Right cardiac atrium (tissue), 5 donors: ENCODE data around the gene SMG5. TPM values are rescaled to one million over a fixed set of nuclear protein-coding genes. Genes with fewer than 3 reads are reported as not detected.
"Not testable (repeated sequence)": the region's sequence is repeated elsewhere in the genome, so short reads cannot be mapped to it uniquely, and the experiment has no call there.

Experiments
- ATAC-seq, 2 donors: fragments of 200-7000 bp; cut with Tn5 transposase; one replicate each; pipeline versions ENCODE4 v1.8.0 to v1.9.1; 2020; ENCODE audit warnings: moderate library complexity in 2 of 2, mild to moderate bottlenecking in 1 of 2
- DNase-seq, 3 donors: peaks; one replicate each; pipeline ENCODE4 v3.0.0-alpha.2; 2020
- H3K27ac ChIP-seq: one replicate; pipeline ENCODE4 v1.5.1; 2013; ENCODE audit warnings: mild to moderate bottlenecking, low read length, control low read depth, moderate library complexity
- H3K27me3 ChIP-seq: one replicate; pipeline ENCODE4 v1.6.1; 2013; ENCODE audit not compliant: control insufficient read depth, insufficient read depth
- H3K4me1 ChIP-seq: one replicate; pipeline ENCODE4 v1.6.1; 2013; ENCODE audit warnings: low read length; ENCODE audit not compliant: control insufficient read depth, insufficient read depth
- H3K4me3 ChIP-seq: one replicate; pipeline ENCODE4 v1.5.1; 2013; ENCODE audit warnings: low read length, control low read depth
- H3K9me3 ChIP-seq: one replicate; pipeline ENCODE4 v1.6.1; 2013; ENCODE audit warnings: low read length; ENCODE audit not compliant: control insufficient read depth
- WGBS: extraction: QIAGEN DNeasy Blood & Tissue Kit; methylation state at CpG from one replicate; pipeline ENCODE4 v1.1.7; 2013; 5-methylcytosine and 5-hydroxymethylcytosine counted together
- intact Hi-C, 4 donors: fragments of 100-400 bp; cut with DNase I; formaldehyde crosslinking; loops; one replicate each; pipeline versions ENCODE4 v1.11.0 to v1.14.0; 2022 to 2023
- polyA plus RNA-seq: library from polyadenylated mRNA; stranded (reverse); fragments of 200-250 nt; gene quantifications from one replicate; pipeline ENCODE4 v1.2.3, GENCODE V29; 2013
- total RNA-seq, 4 donors: library from RNA; stranded (reverse); fragmentation: NEBNext Ultra II Directional; extraction: Animal tissue kit (Norgen Biotek cat#: 25700); gene quantifications; one replicate each; pipeline ENCODE4 v1.2.1, GENCODE V29; 2021
- donor health status: healthy with polysubstance abuse.
- donor health status: DM: no; HTN: yes; CAD: no.
- donor health status: DM: no; HTN: no; CAD: no.
- donor health status: DM: no; HTN: yes; CAD: no; lungs with severe emphysema.
- donor health status: DM: yes; HTN: yes; CAD: no.

SMG5 gene
- total and polyA plus RNA-seq, 5 donors = 55.2 to 73.6 (median 60.6) TPM

DNA sequence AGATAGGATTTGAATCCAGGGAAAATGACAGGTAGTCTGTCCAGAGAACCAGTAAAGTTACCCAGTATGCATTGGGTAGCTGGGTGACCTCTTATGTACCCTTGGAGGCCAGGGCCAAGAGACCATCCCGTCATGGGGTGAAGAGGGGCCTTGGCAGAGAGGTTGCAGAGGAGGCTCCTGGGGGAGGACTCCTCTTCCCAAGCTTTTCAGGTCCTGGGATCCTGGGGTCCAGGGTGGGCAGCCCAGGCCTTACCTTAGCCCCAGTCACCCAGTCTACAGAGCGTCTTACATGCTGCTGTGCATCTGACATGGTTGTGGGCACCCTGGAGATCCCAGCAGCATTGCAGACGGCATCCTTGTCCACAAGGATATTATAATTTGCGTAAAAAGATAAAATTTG, 55.8 kb downstream of the SMG5 start:
- H3K27ac ChIP-seq = no peak overlapping the region
- no peaks in the 10 kb centered on the region for H3K4me1 ChIP-seq
- intact Hi-C loops = loop anchor here in 2 of 4 donors (5.0 to 10.0 kb wide), 2 partner anchors 79 to 132 kb away; no protein-coding TSS in a partner anchor
- no peaks in the 10 kb centered on the region for H3K9me3 ChIP-seq
- DNase-seq (no peak), ATAC-seq (no peak)
- no peaks in the 10 kb centered on the region for H3K27me3 ChIP-seq
- H3K4me3 ChIP-seq = no peak overlapping the region
- WGBS = 86% methylated on average over 4 of the region's 4 CpGs

- H3K27ac ChIP-seq = no peak overlapping the region
- no peaks in the 10 kb centered on the region for H3K9me3 ChIP-seq
- no peak overlapping the region for H3K4me3 ChIP-seq
- intact Hi-C loops = loop anchor here in 2 of 4 donors (5.0 to 10.0 kb wide), 2 partner anchors 79 to 131 kb away; no protein-coding TSS in a partner anchor
- DNase-seq (no peak), ATAC-seq (no peak)
- H3K4me1 ChIP-seq = no peaks in the 10 kb centered on the region
- WGBS = 77% methylated on average over 2 of the region's 2 CpGs
- no peaks in the 10 kb centered on the region for H3K27me3 ChIP-seq
These were observed 56.5 kb downstream of the SMG5 start for GRCh38 chr1:156226116-156226538.

DNA sequence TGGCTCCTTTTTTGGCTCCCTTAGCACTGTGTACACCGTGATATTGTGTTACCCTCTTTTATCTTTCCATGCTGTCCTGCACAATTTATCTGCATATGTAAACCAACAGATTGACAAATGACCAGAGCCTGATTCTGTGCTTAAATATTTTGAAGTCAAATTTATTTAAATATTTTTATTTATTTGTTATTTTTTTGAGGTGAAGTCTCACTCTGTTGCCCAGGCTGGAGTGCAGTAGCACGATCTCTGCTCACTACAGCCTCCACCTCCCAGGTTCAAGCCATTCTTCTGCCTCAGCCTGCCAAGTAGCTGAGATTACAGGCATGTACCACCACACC, 57.0 kb downstream of the SMG5 start:
- no peaks in the 10 kb centered on the region for H3K4me1 ChIP-seq
- H3K9me3 ChIP-seq = no peaks in the 10 kb centered on the region
- ATAC-seq (no peak), DNase-seq (no peak)
- H3K4me3 ChIP-seq = no peak overlapping the region
- 13% methylated on average over 2 of the region's 2 CpGs for WGBS
- H3K27me3 ChIP-seq = no peaks in the 10 kb centered on the region
- intact Hi-C loops = loop anchor here in 3 of 4 donors (2.0 to 10.0 kb wide), 4 partner anchors 78 to 135 kb away; no protein-coding TSS in a partner anchor
- H3K27ac ChIP-seq = no peak overlapping the region

DNA sequence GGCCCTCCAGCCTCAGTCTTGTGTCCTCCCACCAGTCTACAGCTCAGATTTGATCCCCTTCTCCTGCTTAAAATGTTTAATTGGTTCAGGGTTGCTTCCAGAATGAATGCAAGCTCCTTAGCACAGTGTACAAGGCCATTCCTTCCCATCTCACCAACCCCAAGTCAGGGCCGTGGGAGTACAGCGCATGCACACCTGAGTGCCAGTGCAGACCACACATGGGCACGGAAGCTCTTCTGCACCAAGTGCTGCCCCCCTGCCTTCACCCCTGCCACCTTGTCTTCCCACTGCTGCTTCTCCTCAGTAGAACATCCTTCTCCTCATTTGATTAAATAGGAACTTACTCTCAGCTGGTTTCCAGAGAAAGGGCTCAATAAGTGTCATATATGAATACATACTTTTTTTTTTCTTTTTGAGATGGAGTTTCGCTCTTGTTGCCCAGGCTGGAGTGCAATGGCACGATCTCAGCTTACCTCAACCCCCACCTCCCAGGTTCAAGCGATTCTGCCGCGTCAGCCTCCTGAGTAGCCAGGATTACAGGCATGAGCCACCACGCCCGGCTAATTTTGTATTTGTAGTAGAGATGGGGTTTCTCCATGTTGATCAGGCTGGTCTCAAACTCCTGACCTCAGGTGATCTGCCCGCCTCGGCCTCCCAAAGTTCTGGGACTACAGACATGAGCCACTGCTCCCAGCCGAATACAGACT, 60.5 kb downstream of the SMG5 start:
- H3K4me3 ChIP-seq = no peak overlapping the region
- H3K4me1 ChIP-seq = peaks cover 2% of the 10 kb centered on the region
- intact Hi-C loops = loop anchor here in 3 of 4 donors (2.0 to 10.0 kb wide), 4 partner anchors 85 to 135 kb away; no protein-coding TSS in a partner anchor
- H3K27me3 ChIP-seq = no peaks in the 10 kb centered on the region
- ATAC-seq (no peak), DNase-seq (no peak)
- H3K9me3 ChIP-seq = no peaks in the 10 kb centered on the region
- H3K27ac ChIP-seq = no peak overlapping the region
- WGBS = 93% methylated on average over 13 of the region's 13 CpGs

DNA sequence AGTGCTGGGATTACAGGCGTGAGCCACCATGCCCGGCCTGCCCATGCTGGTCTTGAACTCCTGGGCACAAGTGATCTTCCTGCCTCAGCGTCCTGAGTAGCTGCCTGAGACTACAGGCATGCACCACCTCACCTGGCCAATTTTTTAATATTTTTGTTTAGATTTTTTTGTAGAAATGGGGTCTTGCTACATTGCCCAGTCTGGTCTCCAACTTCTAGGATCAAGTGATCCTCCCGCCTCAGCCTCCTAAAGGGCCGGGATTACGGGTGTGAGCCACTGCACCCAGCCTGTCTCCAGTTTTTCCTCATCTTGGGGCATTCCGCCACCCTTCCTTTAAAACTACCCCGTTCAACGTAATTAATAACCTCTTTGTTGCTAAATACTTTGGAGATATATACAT, 62.4 kb downstream of the SMG5 start:
- WGBS = 97% methylated on average over 9 of the region's 9 CpGs
- intact Hi-C loops = loop anchor here in 2 of 4 donors (5.0 to 10.0 kb wide), 3 partner anchors 83 to 133 kb away; no protein-coding TSS in a partner anchor
- Histone ChIP-seq H3K4me1 (peaks cover 2% of the 10 kb centered on the region), H3K9me3 (no peaks in the 10 kb centered on the region), H3K27ac (no peak overlapping the region), H3K27me3 (no peaks in the 10 kb centered on the region), H3K4me3 (no peak overlapping the region)
- no peak for DNase-seq
- no peak for ATAC-seq

DNA sequence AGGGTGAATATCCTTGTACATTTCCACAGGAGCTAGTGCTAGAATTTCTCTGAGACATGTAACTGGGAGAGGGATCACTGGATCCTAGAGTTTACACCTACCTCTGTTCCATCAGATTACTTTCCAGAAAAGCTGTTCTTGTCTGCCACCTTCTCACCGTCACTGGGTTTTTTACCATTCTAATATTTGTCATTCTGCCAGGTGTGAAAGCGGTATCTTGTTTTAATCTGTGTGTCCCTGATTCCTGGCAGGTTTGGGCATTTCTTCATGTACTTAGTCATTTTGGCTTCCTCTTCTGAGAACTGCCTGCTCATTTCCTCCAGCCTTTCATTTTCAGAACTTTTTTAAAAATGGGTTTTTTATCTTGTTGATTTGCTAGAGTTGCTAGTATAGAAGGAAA, 64.8 kb downstream of the SMG5 start:
- Histone ChIP-seq H3K4me3 (no peak overlapping the region), H3K4me1 (peaks cover 2% of the 10 kb centered on the region), H3K27me3 (no peaks in the 10 kb centered on the region), H3K27ac (no peak overlapping the region), H3K9me3 (no peaks in the 10 kb centered on the region)
- intact Hi-C loops = loop anchor here in 1 of 4 donors (2.0 kb wide), 1 partner anchor 65 kb away; the partner anchor contains the start of gene SEMA4A
- no peak for ATAC-seq
- DNase-seq = no peak
- 33% methylated on average over 2 of the region's 2 CpGs for WGBS

DNA sequence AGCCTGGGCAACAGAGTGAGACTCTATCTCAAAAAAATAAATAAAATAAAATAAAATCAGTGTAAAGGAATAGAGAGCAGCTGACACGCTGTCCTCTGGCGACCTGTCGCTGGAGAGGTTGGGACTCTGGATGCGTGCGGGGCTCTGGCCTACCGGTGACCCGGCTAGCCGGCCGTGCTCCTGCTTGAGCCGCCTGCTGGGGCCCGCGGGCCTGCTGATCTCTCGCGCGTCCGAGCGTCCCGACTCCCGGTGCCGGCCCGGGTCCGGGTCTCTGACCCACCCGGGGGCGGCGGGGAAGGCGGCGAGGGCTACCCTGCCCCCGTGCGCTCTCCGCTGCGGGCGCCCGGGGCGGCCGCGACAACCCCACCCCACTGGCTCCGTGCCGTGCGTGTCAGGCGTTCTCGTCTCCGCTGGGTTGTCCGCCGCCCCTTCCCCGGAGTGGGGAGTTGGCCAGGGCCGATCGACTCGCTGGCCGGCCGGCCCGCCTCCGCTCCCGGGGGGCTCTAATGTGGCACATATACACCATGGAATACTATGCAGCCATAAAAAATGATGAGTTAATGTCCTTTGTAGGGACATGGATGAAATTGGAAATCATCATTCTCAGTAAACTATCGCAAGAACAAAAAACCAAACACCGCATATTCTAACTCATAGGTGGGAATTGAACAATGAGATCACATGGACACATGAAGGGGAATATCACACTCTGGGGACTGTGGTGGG, 66.1 kb downstream of the SMG5 start:
- H3K4me1 ChIP-seq, intact Hi-C loops, ATAC-seq, H3K27me3 ChIP-seq, H3K9me3 ChIP-seq, H3K4me3 ChIP-seq, H3K27ac ChIP-seq: not testable (repeated sequence)
- 92% methylated on average over 55 of the region's 55 CpGs for WGBS
- DNase-seq = peak in 1 of 3 donors; percentile 50

DNA sequence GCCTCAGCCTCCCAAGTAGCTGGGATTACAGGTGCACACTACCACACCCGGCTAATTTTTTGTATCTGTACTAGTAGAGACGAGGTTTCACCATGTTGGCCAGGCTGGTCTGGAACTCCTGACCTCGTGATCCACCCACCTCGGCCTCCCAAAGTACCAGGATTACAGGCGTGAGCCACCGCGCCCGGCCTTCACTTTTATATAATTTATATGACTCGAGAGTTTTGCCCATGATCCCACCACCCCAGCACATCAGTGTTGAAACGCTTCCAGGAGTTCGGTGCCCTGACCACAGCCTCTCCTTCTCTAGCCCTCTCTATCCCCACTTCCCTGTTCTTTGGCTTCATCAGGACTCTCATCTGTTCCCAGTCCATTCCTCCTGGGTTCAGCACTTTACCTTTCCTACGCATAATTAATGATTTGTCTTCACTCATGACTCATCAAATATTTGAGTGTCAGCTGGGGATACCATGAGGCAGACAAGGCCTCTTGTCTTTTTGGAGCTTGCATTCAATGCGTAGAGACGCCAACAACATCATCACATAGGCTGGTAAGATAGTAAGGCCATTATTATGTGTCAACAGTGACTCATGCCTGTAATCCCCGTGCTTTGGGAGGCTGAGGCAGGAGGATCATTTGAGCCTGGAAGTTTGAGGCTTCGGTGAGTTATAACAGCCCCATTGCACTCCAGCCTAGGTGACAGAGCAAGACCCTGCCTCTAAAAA, 68.4 kb downstream of the SMG5 start:
- WGBS = 83% methylated on average over 16 of the region's 16 CpGs
- no peak for ATAC-seq
- DNase-seq = no peak
- intact Hi-C loops = no loop called here
- H3K27me3 ChIP-seq = no peaks in the 10 kb centered on the region
- peaks cover 4% of the 10 kb centered on the region for H3K4me1 ChIP-seq
- peak overlapping the region; percentile 16 for H3K27ac ChIP-seq
- peak overlapping the region; percentile 30 for H3K4me3 ChIP-seq
- no peaks in the 10 kb centered on the region for H3K9me3 ChIP-seq

DNA sequence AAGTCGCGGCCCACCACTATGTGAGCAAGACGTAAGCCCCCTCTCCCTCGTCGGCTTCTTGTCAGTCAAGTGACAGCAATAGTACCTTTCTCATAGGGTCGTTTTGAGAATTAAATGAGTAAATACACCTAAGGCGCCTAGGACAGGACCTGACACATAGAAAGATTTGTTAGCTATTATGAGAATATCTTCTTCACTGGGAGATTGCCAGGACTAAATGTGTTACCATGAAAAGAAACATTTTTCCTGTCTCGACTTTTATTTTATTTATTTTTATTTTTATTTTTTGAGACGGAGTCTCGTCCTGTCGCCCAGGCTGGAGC, 69.0 kb downstream of the SMG5 start:
- 16% methylated on average over 11 of the region's 11 CpGs for WGBS
- H3K4me1 ChIP-seq = peaks cover 4% of the 10 kb centered on the region
- peak overlapping the region; percentile 93 for H3K27ac ChIP-seq
- DNase-seq (no peak), ATAC-seq (no peak)
- peak overlapping the region; percentile 30 for H3K4me3 ChIP-seq
- H3K27me3 ChIP-seq = no peaks in the 10 kb centered on the region
- no peaks in the 10 kb centered on the region for H3K9me3 ChIP-seq
- intact Hi-C loops = no loop called here

GRCh38 chr1:156212833-156213643, 69.6 kb downstream of the SMG5 start, which contains the start of gene PMF1:
TSS of gene PMF1 (plus strand) at chr1:156213007. CDS start at chr1:156213016, 9 bp downstream.
- Histone ChIP-seq H3K4me3 (peak within 1 kb of the TSS; percentile 30), H3K27ac (peak within 1 kb of the TSS; percentile 93), H3K27me3 (no peaks in the 10 kb centered on the region), H3K4me1 (peaks cover 2% of the 10 kb centered on the region), H3K9me3 (no peaks in the 10 kb centered on the region)
- DNase-seq (peak; percentile 97 to 99 (median 98)), ATAC-seq (peak; percentile 98)
- intact Hi-C loops = no loop called here
- under 1% methylated on average over 61 of the region's 61 CpGs for WGBS
